Endometrial microvascular endothelial cells (primary cell): ENCODE data around the gene ELOA. TPM values are rescaled to one million over a fixed set of nuclear protein-coding genes. Genes with fewer than 3 reads are reported as not detected.
"Not testable (repeated sequence)": the region's sequence is repeated elsewhere in the genome, so short reads cannot be mapped to it uniquely, and the experiment has no call there.

Experiments
- in situ Hi-C: cut with HindIII; loops from 2 replicates; pipeline ENCODE4 v1.10.0; 2017; ENCODE audit warnings: low sequenced_read_pairs, low pct_unique_long_range_greater_than_20kb; ENCODE audit errors: inconsistent ontology term
- total RNA-seq: library from RNA; depleted of rRNA; stranded (reverse); fragments of >200 nt; gene quantifications from one replicate; pipeline ENCODE4 v1.2.3, GENCODE V29; 2015; ENCODE audit errors: inconsistent ontology term

ELOA gene
- total RNA-seq, 1 donor from 2014 or later = 32.5 TPM

- in situ Hi-C loops = no loop called here
Observed at GRCh38 chr1:23727362-23727811, 15.9 kb upstream of the ELOA start.

GRCh38 chr1:23732363-23733224, 10.7 kb upstream of the ELOA start:
- in situ Hi-C loops = no loop called here

GRCh38 chr1:23733281-23733680, 10.0 kb upstream of the ELOA start:
- in situ Hi-C loops = not testable (repeated sequence)

GRCh38 chr1:23736437-23737134, 6.7 kb upstream of the ELOA start:
- in situ Hi-C loops = no loop called here

- in situ Hi-C loops = no loop called here
Observed at GRCh38 chr1:23741609-23742008, 1.7 kb upstream of the ELOA start.

- in situ Hi-C loops = no loop called here
Observed at GRCh38 chr1:23742670-23743286, 493 bp upstream of the ELOA start.

GRCh38 chr1:23745515-23745914, 2.2 kb downstream of the ELOA start:
- in situ Hi-C loops = no loop called here

- in situ Hi-C loops = no loop called here
Observed at GRCh38 chr1:23748016-23748415, 4.7 kb downstream of the ELOA start.

GRCh38 chr1:23751050-23751814, 8.0 kb downstream of the ELOA start:
- in situ Hi-C loops = no loop called here

GRCh38 chr1:23751815-23752200, 8.5 kb downstream of the ELOA start:
- in situ Hi-C loops = no loop called here

GRCh38 chr1:23752909-23753308, 9.6 kb downstream of the ELOA start:
- in situ Hi-C loops = no loop called here

GRCh38 chr1:23756676-23757075, 13.4 kb downstream of the ELOA start:
- in situ Hi-C loops = no loop called here

GRCh38 chr1:23757812-23758211, 14.5 kb downstream of the ELOA start:
- in situ Hi-C loops = no loop called here

GRCh38 chr1:23759277-23759676, 16.0 kb downstream of the ELOA start:
- in situ Hi-C loops = no loop called here

- in situ Hi-C loops = no loop called here
Observed at GRCh38 chr1:23763041-23763577, 19.8 kb downstream of the ELOA start.

- in situ Hi-C loops = no loop called here
Observed at GRCh38 chr1:23768733-23769132, 25.5 kb downstream of the ELOA start.

- in situ Hi-C loops = no loop called here
Observed at GRCh38 chr1:23772049-23772853, 29.0 kb downstream of the ELOA start.

GRCh38 chr1:23772854-23773242, 29.6 kb downstream of the ELOA start:
- in situ Hi-C loops = no loop called here
